ENCODE measurements around the gene DLGAP1.

DNA sequence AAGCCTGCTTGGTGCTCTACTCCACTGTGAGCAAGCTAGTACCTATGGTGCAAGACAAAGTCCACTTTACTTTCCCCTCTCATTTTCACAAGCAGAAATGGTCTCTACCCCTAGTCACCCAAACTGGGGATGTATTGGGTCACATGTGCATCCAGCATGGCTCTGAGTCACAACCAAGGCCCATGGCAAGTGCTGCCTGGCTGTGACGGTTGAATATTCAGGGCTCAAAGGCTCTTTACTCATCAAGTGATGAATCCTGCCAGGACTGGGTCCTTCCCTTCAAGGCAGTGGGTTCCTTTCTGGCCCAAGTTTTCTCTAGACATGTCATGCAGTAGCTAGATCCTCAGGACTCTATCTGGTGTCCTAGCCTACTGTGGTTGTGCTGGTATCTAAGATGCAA is 311.5 kb downstream of the DLGAP1 start:
- no peak for TF ChIP-seq CTCF (IDR thresholded peaks at IDR 0.05; ENCODE audit: poor library complexity, severe bottlenecking)
- no peak for TF ChIP-seq MXI1 (conservative IDR thresholded peaks at IDR 0.05; ENCODE audit: poor library complexity, severe bottlenecking)
- no peak for TF ChIP-seq POLR2AphosphoS5 (IDR thresholded peaks at IDR 0.05)
- TF ChIP-seq, protein P1, sequence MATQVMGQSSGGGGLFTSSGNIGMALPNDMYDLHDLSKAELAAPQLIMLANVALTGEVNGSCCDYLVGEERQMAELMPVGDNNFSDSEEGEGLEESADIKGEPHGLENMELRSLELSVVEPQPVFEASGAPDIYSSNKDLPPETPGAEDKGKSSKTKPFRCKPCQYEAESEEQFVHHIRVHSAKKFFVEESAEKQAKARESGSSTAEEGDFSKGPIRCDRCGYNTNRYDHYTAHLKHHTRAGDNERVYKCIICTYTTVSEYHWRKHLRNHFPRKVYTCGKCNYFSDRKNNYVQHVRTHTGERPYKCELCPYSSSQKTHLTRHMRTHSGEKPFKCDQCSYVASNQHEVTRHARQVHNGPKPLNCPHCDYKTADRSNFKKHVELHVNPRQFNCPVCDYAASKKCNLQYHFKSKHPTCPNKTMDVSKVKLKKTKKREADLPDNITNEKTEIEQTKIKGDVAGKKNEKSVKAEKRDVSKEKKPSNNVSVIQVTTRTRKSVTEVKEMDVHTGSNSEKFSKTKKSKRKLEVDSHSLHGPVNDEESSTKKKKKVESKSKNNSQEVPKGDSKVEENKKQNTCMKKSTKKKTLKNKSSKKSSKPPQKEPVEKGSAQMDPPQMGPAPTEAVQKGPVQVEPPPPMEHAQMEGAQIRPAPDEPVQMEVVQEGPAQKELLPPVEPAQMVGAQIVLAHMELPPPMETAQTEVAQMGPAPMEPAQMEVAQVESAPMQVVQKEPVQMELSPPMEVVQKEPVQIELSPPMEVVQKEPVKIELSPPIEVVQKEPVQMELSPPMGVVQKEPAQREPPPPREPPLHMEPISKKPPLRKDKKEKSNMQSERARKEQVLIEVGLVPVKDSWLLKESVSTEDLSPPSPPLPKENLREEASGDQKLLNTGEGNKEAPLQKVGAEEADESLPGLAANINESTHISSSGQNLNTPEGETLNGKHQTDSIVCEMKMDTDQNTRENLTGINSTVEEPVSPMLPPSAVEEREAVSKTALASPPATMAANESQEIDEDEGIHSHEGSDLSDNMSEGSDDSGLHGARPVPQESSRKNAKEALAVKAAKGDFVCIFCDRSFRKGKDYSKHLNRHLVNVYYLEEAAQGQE (IDR thresholded peaks at IDR 0.05; ENCODE audit: borderline replicate concordance), result no peak
- no peak for TF ChIP-seq EZH2 (IDR thresholded peaks at IDR 0.05; ENCODE audit: borderline replicate concordance, insufficient read depth, low read length, poor library complexity, severe bottlenecking)
- TF ChIP-seq TAF1 (IDR thresholded peaks at IDR 0.05; ENCODE audit: low read depth), result no peak

Data from neural cell (in vitro differentiated cells).